ENCODE measurements around the gene SHC3. TPM values are rescaled to one million over a fixed set of nuclear protein-coding genes. Genes with fewer than 3 reads are reported as not detected.

The SHC3 gene
- polyA plus RNA-seq, 3 donors, result not detected

DNA sequence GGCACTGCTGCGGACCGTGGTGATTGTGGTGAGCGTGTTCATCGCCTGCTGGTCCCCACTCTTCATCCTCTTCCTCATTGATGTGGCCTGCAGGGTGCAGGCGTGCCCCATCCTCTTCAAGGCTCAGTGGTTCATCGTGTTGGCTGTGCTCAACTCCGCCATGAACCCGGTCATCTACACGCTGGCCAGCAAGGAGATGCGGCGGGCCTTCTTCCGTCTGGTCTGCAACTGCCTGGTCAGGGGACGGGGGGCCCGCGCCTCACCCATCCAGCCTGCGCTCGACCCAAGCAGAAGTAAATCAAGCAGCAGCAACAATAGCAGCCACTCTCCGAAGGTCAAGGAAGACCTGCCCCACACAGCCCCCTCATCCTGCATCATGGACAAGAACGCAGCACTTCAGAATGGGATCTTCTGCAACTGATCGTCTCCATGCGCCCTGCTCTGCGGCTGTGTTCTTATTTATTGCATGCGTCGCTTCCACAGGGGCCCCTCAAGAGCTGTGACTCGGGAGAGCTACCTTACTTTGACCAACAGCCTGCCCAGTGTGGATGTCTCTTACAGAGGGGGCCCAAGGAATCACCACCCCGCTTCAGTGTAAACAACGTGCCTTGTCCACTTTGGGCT is 176.6 kb downstream of the SHC3 start:
- WGBS (ENCODE audit: insufficient coverage), result 98% methylated on average over 26 of the region's 27 CpGs
- DNase-seq, result no peak
- peaks cover 13% of the 10 kb centered on the region for H3K79me2 ChIP-seq (ENCODE audit: insufficient read depth, low read length)
- H3K4me1 ChIP-seq (ENCODE audit: control insufficient read depth in 1 of 2, insufficient read depth in 2 of 2, low read length in 2 of 2), result peaks cover 24 to 26% of the 10 kb centered on the region in 2 donors
- no peak overlapping the region for H3K4me3 ChIP-seq (replicated peaks in 1 of 3; ENCODE audit: low read depth in 2 of 3, low read length in 3 of 3)
- no peak overlapping the region for H3K4me2 ChIP-seq (replicated peaks; ENCODE audit: extremely low read depth, low read length, poor library complexity, severe bottlenecking)
- Mint-ChIP-seq H3K9me3 (no peaks in the 10 kb centered on the region), H3K27me3 (ENCODE audit: low read depth in 3 of 3) (peaks cover 0 to 5% (median 0%) of the 10 kb centered on the region in 3 donors), H3K36me3 (peaks cover 76 to 79% of the 10 kb centered on the region in 2 donors), H3K4me1 (peaks cover 31% of the 10 kb centered on the region), H3K4me3 (no peak overlapping the region), H3K27ac (peak overlapping the region in 2 of 7 donors; percentile 2 to 9)
- no peaks in the 10 kb centered on the region for H3K27me3 ChIP-seq (ENCODE audit: control insufficient read depth in 2 of 2, insufficient read depth in 2 of 2, low read length in 2 of 2)
- H3K27ac ChIP-seq (ENCODE audit: low read depth in 1 of 2, low read length in 2 of 2), result no peak overlapping the region
- H3K9ac ChIP-seq (ENCODE audit: insufficient read depth, low read length, poor library complexity, severe bottlenecking), result no peak overlapping the region
- no peaks in the 10 kb centered on the region for H3K9me3 ChIP-seq (replicated peaks in 1 of 2; ENCODE audit: control insufficient read depth in 1 of 2, insufficient read depth in 1 of 2, low read length in 2 of 2)
- H3K36me3 ChIP-seq (replicated peaks in 1 of 2; ENCODE audit: control insufficient read depth in 1 of 2, insufficient read depth in 2 of 2, low read length in 2 of 2), result peaks cover 61 to 84% of the 10 kb centered on the region in 2 donors
- no peak overlapping the region for H2AFZ ChIP-seq (ENCODE audit: insufficient read depth, low read depth, low read length, poor library complexity, severe bottlenecking)
- TF ChIP-seq, protein P1, sequence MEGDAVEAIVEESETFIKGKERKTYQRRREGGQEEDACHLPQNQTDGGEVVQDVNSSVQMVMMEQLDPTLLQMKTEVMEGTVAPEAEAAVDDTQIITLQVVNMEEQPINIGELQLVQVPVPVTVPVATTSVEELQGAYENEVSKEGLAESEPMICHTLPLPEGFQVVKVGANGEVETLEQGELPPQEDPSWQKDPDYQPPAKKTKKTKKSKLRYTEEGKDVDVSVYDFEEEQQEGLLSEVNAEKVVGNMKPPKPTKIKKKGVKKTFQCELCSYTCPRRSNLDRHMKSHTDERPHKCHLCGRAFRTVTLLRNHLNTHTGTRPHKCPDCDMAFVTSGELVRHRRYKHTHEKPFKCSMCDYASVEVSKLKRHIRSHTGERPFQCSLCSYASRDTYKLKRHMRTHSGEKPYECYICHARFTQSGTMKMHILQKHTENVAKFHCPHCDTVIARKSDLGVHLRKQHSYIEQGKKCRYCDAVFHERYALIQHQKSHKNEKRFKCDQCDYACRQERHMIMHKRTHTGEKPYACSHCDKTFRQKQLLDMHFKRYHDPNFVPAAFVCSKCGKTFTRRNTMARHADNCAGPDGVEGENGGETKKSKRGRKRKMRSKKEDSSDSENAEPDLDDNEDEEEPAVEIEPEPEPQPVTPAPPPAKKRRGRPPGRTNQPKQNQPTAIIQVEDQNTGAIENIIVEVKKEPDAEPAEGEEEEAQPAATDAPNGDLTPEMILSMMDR (IDR thresholded peaks at IDR 0.05), result no peak
- intact Hi-C loops (cut with micrococcal nuclease), result loop anchor here (2.0 to 10.0 kb wide), 4 partner anchors 275 to 410 kb away; no protein-coding TSS in a partner anchor
- peaks cover 97% of the 10 kb centered on the region for H4K20me1 ChIP-seq (ENCODE audit: insufficient read depth, low read length)

DNA sequence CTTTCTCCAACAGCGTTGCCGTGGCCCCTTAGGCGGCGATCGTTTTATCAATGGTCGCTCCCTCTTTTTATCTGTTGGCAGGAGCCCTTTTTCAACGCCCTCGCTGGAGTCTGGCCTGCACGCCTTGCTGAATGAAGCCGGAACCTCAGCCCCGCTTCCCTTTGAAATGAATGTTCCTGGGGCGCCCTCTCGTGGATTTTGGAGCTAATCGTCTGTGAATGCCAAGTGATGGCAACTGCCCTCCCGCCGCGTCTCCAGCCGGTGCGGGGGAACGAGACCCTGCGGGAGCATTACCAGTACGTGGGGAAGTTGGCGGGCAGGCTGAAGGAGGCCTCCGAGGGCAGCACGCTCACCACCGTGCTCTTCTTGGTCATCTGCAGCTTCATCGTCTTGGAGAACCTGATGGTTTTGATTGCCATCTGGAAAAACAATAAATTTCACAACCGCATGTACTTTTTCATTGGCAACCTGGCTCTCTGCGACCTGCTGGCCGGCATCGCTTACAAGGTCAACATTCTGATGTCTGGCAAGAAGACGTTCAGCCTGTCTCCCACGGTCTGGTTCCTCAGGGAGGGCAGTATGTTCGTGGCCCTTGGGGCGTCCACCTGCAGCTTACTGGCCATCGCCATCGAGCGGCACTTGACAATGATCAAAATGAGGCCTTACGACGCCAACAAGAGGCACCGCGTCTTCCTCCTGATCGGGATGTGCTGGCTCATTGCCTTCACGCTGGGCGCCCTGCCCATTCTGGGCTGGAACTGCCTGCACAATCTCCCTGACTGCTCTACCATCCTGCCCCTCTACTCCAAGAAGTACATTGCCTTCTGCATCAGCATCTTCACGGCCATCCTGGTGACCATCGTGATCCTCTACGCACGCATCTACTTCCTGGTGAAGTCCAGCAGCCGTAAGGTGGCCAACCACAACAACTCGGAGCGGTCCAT is 177.4 kb downstream of the SHC3 start:
- H3K36me3 Mint-ChIP-seq, result peaks cover 81 to 83% of the 10 kb centered on the region in 2 donors
- peaks cover 37% of the 10 kb centered on the region for H3K4me1 Mint-ChIP-seq
- H4K20me1 ChIP-seq (ENCODE audit: insufficient read depth, low read length), result peaks cover 98% of the 10 kb centered on the region
- H3K4me3 Mint-ChIP-seq, result peak overlapping the region; percentile 34 to 39
- no peak overlapping the region for H3K9ac ChIP-seq (ENCODE audit: insufficient read depth, low read length, poor library complexity, severe bottlenecking)
- H3K27me3 ChIP-seq (ENCODE audit: control insufficient read depth in 2 of 2, insufficient read depth in 2 of 2, low read length in 2 of 2), result no peaks in the 10 kb centered on the region
- peak; percentile 70 to 74 (median 71) for DNase-seq
- H3K9me3 Mint-ChIP-seq, result no peaks in the 10 kb centered on the region
- H3K79me2 ChIP-seq (ENCODE audit: insufficient read depth, low read length), result peaks cover 21% of the 10 kb centered on the region
- peaks cover 24 to 34% of the 10 kb centered on the region in 2 donors for H3K4me1 ChIP-seq (ENCODE audit: control insufficient read depth in 1 of 2, insufficient read depth in 2 of 2, low read length in 2 of 2)
- H3K27me3 Mint-ChIP-seq (ENCODE audit: low read depth in 3 of 3), result peaks cover 0 to 5% (median 0%) of the 10 kb centered on the region in 3 donors
- H3K27ac Mint-ChIP-seq, result peak overlapping the region in 5 of 7 donors; percentile 47 to 81 (median 57)
- peak overlapping the region; percentile 25 for H2AFZ ChIP-seq (ENCODE audit: insufficient read depth, low read depth, low read length, poor library complexity, severe bottlenecking)
- peaks cover 69 to 89% of the 10 kb centered on the region in 2 donors for H3K36me3 ChIP-seq (replicated peaks in 1 of 2; ENCODE audit: control insufficient read depth in 1 of 2, insufficient read depth in 2 of 2, low read length in 2 of 2)
- no peak overlapping the region for H3K4me3 ChIP-seq (replicated peaks in 1 of 3; ENCODE audit: low read depth in 2 of 3, low read length in 3 of 3)
- intact Hi-C loops (cut with micrococcal nuclease), result loop anchor here (2.0 to 10.0 kb wide), 4 partner anchors 274 to 409 kb away; no protein-coding TSS in a partner anchor
- TF ChIP-seq, protein P1 (IDR thresholded peaks at IDR 0.05), result peak; percentile 78
- no peak overlapping the region for H3K27ac ChIP-seq (ENCODE audit: low read depth in 1 of 2, low read length in 2 of 2)
- 39% methylated on average over 52 of the region's 52 CpGs for WGBS (ENCODE audit: insufficient coverage)
- H3K9me3 ChIP-seq (replicated peaks in 1 of 2; ENCODE audit: control insufficient read depth in 1 of 2, insufficient read depth in 1 of 2, low read length in 2 of 2), result no peaks in the 10 kb centered on the region
- peak overlapping the region; percentile 26 for H3K4me2 ChIP-seq (replicated peaks; ENCODE audit: extremely low read depth, low read length, poor library complexity, severe bottlenecking)
